Epithelial cell of esophagus (primary cell): ENCODE measurements around the gene CBFA2T2.
A peak's percentile ranks its signal among the peaks of the same experiment; 100 is the strongest.

ENCODE experiments used
- DNase-seq: peaks from one replicate; pipeline ENCODE4 v3.0.0; 2010; ENCODE audit warnings: low read depth
- H3K4me3 ChIP-seq: 2 replicates; pipeline ENCODE4 v1.5.1; 2011; ENCODE audit warnings: mild to moderate bottlenecking, low read length, control low read depth
- CTCF ChIP-seq: IDR thresholded peaks from 2 replicates; pipeline ENCODE4 v1.5.1; 2011; ENCODE audit warnings: low read depth, mild to moderate bottlenecking, low read length, control low read depth, inconsistent platforms; ENCODE audit not compliant: insufficient read depth; ENCODE audit errors: missing control alignments

Gene CBFA2T2

GRCh38 chr20:33561692-33562601, 72.1 kb downstream of the CBFA2T2 start:
- H3K4me3 ChIP-seq, result peak overlapping the region; percentile 37
- TF ChIP-seq CTCF, result no peak
- peak; percentile 93 for DNase-seq

- H3K4me3 ChIP-seq, result no peak overlapping the region
- no peak for TF ChIP-seq CTCF
- DNase-seq, result no peak
Measured at GRCh38 chr20:33563788-33564187, 73.9 kb downstream of the CBFA2T2 start.

- H3K4me3 ChIP-seq, result no peak overlapping the region
- TF ChIP-seq CTCF, result no peak
- no peak for DNase-seq
Measured at GRCh38 chr20:33566781-33567603, 77.1 kb downstream of the CBFA2T2 start.

GRCh38 chr20:33567949-33568348, 78.1 kb downstream of the CBFA2T2 start:
- no peak for DNase-seq
- TF ChIP-seq CTCF, result no peak
- no peak overlapping the region for H3K4me3 ChIP-seq

GRCh38 chr20:33568378-33568777, 78.5 kb downstream of the CBFA2T2 start:
- DNase-seq, result no peak
- no peak for TF ChIP-seq CTCF
- H3K4me3 ChIP-seq, result no peak overlapping the region

- no peak for DNase-seq
- no peak overlapping the region for H3K4me3 ChIP-seq
- TF ChIP-seq CTCF, result no peak
Measured at GRCh38 chr20:33568868-33569801, 79.2 kb downstream of the CBFA2T2 start.
